Measurements from ENCODE around the gene LRRC14B.

The LRRC14B gene

GRCh38 chr5:157126-157715, 34.1 kb upstream of the LRRC14B start:
- H3K4me2 ChIP-seq (ENCODE audit: low read length) = no peak overlapping the region
- no peaks in the 10 kb centered on the region for H3K36me3 ChIP-seq (ENCODE audit: control insufficient read depth, low read length)
- TF ChIP-seq EZH2phosphoT487 (IDR thresholded peaks at IDR 0.05; ENCODE audit: borderline replicate concordance, low read length) (no peak), CTCF (IDR thresholded peaks at IDR 0.05; ENCODE audit: low read depth, low read length, poor library complexity, severe bottlenecking) (no peak)

GRCh38 chr5:157801-158200, 33.5 kb upstream of the LRRC14B start:
- no peaks in the 10 kb centered on the region for H3K36me3 ChIP-seq (ENCODE audit: control insufficient read depth, low read length)

More at GRCh38 chr5:157126-157715, 34.1 kb upstream of the LRRC14B start:
- Histone ChIP-seq H3K27ac (ENCODE audit: low read depth, low read length) (no peak overlapping the region), H4K20me1 (ENCODE audit: control insufficient read depth, insufficient read depth, low read depth, low read length) (no peaks in the 10 kb centered on the region), H3K27me3 (ENCODE audit: control insufficient read depth, low read length) (no peaks in the 10 kb centered on the region), H3K79me2 (ENCODE audit: control insufficient read depth, low read length) (no peaks in the 10 kb centered on the region), H3K9me3 (ENCODE audit: control insufficient read depth, insufficient read depth, low read length) (no peaks in the 10 kb centered on the region), H3K4me1 (ENCODE audit: control insufficient read depth, low read length) (no peaks in the 10 kb centered on the region), H3K4me3 (ENCODE audit: low read length) (no peak overlapping the region), H3F3A (ENCODE audit: control insufficient read depth, insufficient read depth) (no peaks in the 10 kb centered on the region), H3K9me2 (replicated peaks; ENCODE audit: control insufficient read depth, low read length) (no peaks in the 10 kb centered on the region)

GRCh38 chr5:158807-159447, 32.4 kb upstream of the LRRC14B start:
- no peak overlapping the region for H3K27ac ChIP-seq (ENCODE audit: low read depth, low read length)
- no peaks in the 10 kb centered on the region for H3F3A ChIP-seq (ENCODE audit: control insufficient read depth, insufficient read depth)
- no peak overlapping the region for H3K4me2 ChIP-seq (ENCODE audit: low read length)
- H3K9me2 ChIP-seq (replicated peaks; ENCODE audit: control insufficient read depth, low read length) = no peaks in the 10 kb centered on the region
- TF ChIP-seq CTCF (IDR thresholded peaks at IDR 0.05; ENCODE audit: low read depth, low read length, poor library complexity, severe bottlenecking) = no peak
- no peak for TF ChIP-seq EZH2phosphoT487 (IDR thresholded peaks at IDR 0.05; ENCODE audit: borderline replicate concordance, low read length)
- H3K4me1 ChIP-seq (ENCODE audit: control insufficient read depth, low read length) = no peaks in the 10 kb centered on the region
- H4K20me1 ChIP-seq (ENCODE audit: control insufficient read depth, insufficient read depth, low read depth, low read length) = no peaks in the 10 kb centered on the region
- H3K36me3 ChIP-seq (ENCODE audit: control insufficient read depth, low read length) = no peaks in the 10 kb centered on the region
- H3K4me3 ChIP-seq (ENCODE audit: low read length) = no peak overlapping the region
- H3K27me3 ChIP-seq (ENCODE audit: control insufficient read depth, low read length) = no peaks in the 10 kb centered on the region
- no peaks in the 10 kb centered on the region for H3K9me3 ChIP-seq (ENCODE audit: control insufficient read depth, insufficient read depth, low read length)
- H3K79me2 ChIP-seq (ENCODE audit: control insufficient read depth, low read length) = no peaks in the 10 kb centered on the region

More at GRCh38 chr5:157801-158200, 33.5 kb upstream of the LRRC14B start:
- Histone ChIP-seq H3K4me2 (ENCODE audit: low read length) (no peak overlapping the region), H3K4me1 (ENCODE audit: control insufficient read depth, low read length) (no peaks in the 10 kb centered on the region), H4K20me1 (ENCODE audit: control insufficient read depth, insufficient read depth, low read depth, low read length) (no peaks in the 10 kb centered on the region), H3K79me2 (ENCODE audit: control insufficient read depth, low read length) (no peaks in the 10 kb centered on the region), H3K27ac (ENCODE audit: low read depth, low read length) (no peak overlapping the region), H3K9me3 (ENCODE audit: control insufficient read depth, insufficient read depth, low read length) (no peaks in the 10 kb centered on the region), H3F3A (ENCODE audit: control insufficient read depth, insufficient read depth) (no peaks in the 10 kb centered on the region), H3K4me3 (ENCODE audit: low read length) (no peak overlapping the region), H3K27me3 (ENCODE audit: control insufficient read depth, low read length) (no peaks in the 10 kb centered on the region), H3K9me2 (replicated peaks; ENCODE audit: control insufficient read depth, low read length) (no peaks in the 10 kb centered on the region)
- TF ChIP-seq EZH2phosphoT487 (IDR thresholded peaks at IDR 0.05; ENCODE audit: borderline replicate concordance, low read length) (no peak), CTCF (IDR thresholded peaks at IDR 0.05; ENCODE audit: low read depth, low read length, poor library complexity, severe bottlenecking) (no peak)

Data from DOHH2 (cell line).